K562 (cell line): ENCODE measurements around the gene PAQR8. TPM values are rescaled to one million over a fixed set of nuclear protein-coding genes. Genes with fewer than 3 reads are reported as not detected.

Experiments used
- ATAC-seq: fragments of 200-7000 bp; cut with Tn5 transposase; 3 replicates; pipeline ENCODE4 v1.9.1; 2020; ENCODE audit warnings: moderate library complexity
- BruUV-seq: library from RNA; stranded (reverse); fragments of 400-500 nt; replicated peaks from 2 replicates; lab custom pipeline; 2021; lab: Mats Ljungman, UMichigan
- CTCF ChIA-PET: fragments of 300-600 bp; formaldehyde crosslinking; extraction: SDS; loops from one replicate; lab custom pipeline; 2021; ENCODE audit warnings: low intra/inter-chr PET ratio; lab: Yijun Ruan, JAX
- POLR2A ChIA-PET: fragments of 300-600, 350-650 bp; sonication (Branson Sonifier 250); formaldehyde crosslinking; extraction: SDS; loops from one replicate; lab custom pipeline; 2021; ENCODE audit warnings: antibody characterized with exemption, inconsistent platforms; lab: Yijun Ruan, JAX
- DNase-seq, 4 experiments: peaks; one replicate each; pipeline versions ENCODE4 v3.0.0 to v3.0.0-alpha.2; 2011 to 2018; ENCODE audit warnings: low spot score in 3 of 4, mixed read lengths in 3 of 4; ENCODE audit errors: extremely low read depth in 1 of 4
- FAIRE-seq: peaks from 2 replicates; lab custom pipeline; 2011; peaks lifted over from hg19 to GRCh38; lab: Jason Lieb, UNC
- H2AFZ ChIP-seq: 2 replicates; pipeline ENCODE4 v1.6.0; 2011; ENCODE audit warnings: low read depth, low read length, control low read depth, inconsistent platforms
- H3K27ac ChIP-seq: fragments of 200-600 bp; 3 replicates; pipeline ENCODE4 v1.8.0; 2011; ENCODE audit warnings: low read depth, mild to moderate bottlenecking, control low read depth, inconsistent platforms, low read length, moderate library complexity, mixed read lengths; ENCODE audit errors: extremely low read depth
- H3K27me3 ChIP-seq, 2 experiments: fragments of 300-600 bp in 1 of 2; 2 replicates in 1 of 2; 3 replicates in 1 of 2; pipeline versions ENCODE4 v1.6.0 to v1.8.0; 2011; ENCODE audit warnings: inconsistent platforms in 2 of 2, low read length in 2 of 2, mild to moderate bottlenecking in 1 of 2, mixed read lengths in 1 of 2, moderate library complexity in 1 of 2; ENCODE audit not compliant: control insufficient read depth in 2 of 2, insufficient read depth in 2 of 2
- H3K36me3 ChIP-seq: fragments of 300-600 bp; 3 replicates; pipeline ENCODE4 v1.8.0; 2011; ENCODE audit warnings: mild to moderate bottlenecking, low read length, inconsistent platforms; ENCODE audit not compliant: control insufficient read depth, insufficient read depth
- H3K4me1 ChIP-seq, 2 experiments: fragments of 200-600 bp in 1 of 2; replicated peaks in 1 of 2; 2 replicates in 1 of 2; 3 replicates in 1 of 2; pipeline versions ENCODE4 v1.5.1 to v1.8.0; 2011; ENCODE audit warnings: inconsistent platforms in 2 of 2, low read length in 2 of 2, mild to moderate bottlenecking in 1 of 2, mixed read lengths in 1 of 2, moderate library complexity in 1 of 2; ENCODE audit not compliant: control insufficient read depth in 2 of 2, insufficient read depth in 2 of 2
- H3K4me2 ChIP-seq: 2 replicates; pipeline ENCODE4 v1.6.1; 2011; ENCODE audit warnings: low read length, control low read depth, inconsistent platforms, mixed read lengths; ENCODE audit not compliant: insufficient read depth
- H3K4me3 ChIP-seq: fragments of 200-600 bp; sonication (generic), shearing (Covaris generic); 2 replicates; pipeline ENCODE4 v1.5.1; 2016; ENCODE audit warnings: control low read depth, inconsistent platforms
- H3K79me2 ChIP-seq: fragments of 200-600 bp; 3 replicates; pipeline ENCODE4 v1.8.0; 2011; ENCODE audit warnings: low read length, inconsistent platforms; ENCODE audit not compliant: control insufficient read depth, insufficient read depth
- H3K9ac ChIP-seq, 2 experiments: 2 replicates each; pipeline versions ENCODE4 v1.6.0 to v1.6.1; 2011; ENCODE audit warnings: low read depth in 2 of 2, low read length in 2 of 2, control low read depth in 1 of 2, inconsistent platforms in 1 of 2, mild to moderate bottlenecking in 1 of 2, mixed read lengths in 1 of 2; ENCODE audit not compliant: insufficient read depth in 1 of 2
- H3K9me1 ChIP-seq: one replicate; pipeline ENCODE4 v1.6.0; 2011; ENCODE audit warnings: inconsistent platforms, mild to moderate bottlenecking, low read length, moderate library complexity; ENCODE audit not compliant: control insufficient read depth, insufficient read depth
- H3K9me3 ChIP-seq: replicated peaks from 2 replicates; pipeline ENCODE4 v1.5.1; 2011; ENCODE audit warnings: low read depth, low read length, inconsistent platforms; ENCODE audit not compliant: control insufficient read depth, insufficient read depth
- H4K20me1 ChIP-seq: replicated peaks from 2 replicates; pipeline ENCODE4 v1.6.1; 2011; ENCODE audit warnings: low read length, inconsistent platforms, mixed read lengths; ENCODE audit not compliant: control insufficient read depth, insufficient read depth
- DPF2 ChIP-seq: fragments of 450-650 bp; IDR thresholded peaks from 2 replicates; pipeline ENCODE4 v1.6.1; 2016
- FOXA3 ChIP-seq, 2 experiments: fragments of 450-650 bp in 1 of 2; sonication (generic) in 1 of 2; formaldehyde crosslinking; IDR thresholded peaks in 1 of 2; conservative IDR thresholded peaks in 1 of 2; 2 replicates each; pipeline versions ENCODE4 v1.4.0 to v1.8.0; 2020 to 2022; ENCODE audit warnings: mild to moderate bottlenecking in 2 of 2, missing genetic modification reagents in 1 of 2
- ID3 ChIP-seq, 2 experiments: fragments of 250-450 bp in 1 of 2; fragments of 450-650 bp in 1 of 2; sonication (Bioruptor Pico) in 1 of 2; IDR thresholded peaks; 2 replicates each; pipeline versions ENCODE4 v1.6.1 to v1.8.0; 2016 to 2021; ENCODE audit warnings: mild to moderate bottlenecking in 2 of 2, moderate library complexity in 2 of 2, missing compliant biosample characterization in 1 of 2, missing genetic modification characterization in 1 of 2
- MITF ChIP-seq: IDR thresholded peaks from 2 replicates; pipeline ENCODE4 v1.6.1; 2014; ENCODE audit warnings: antibody characterized with exemption
- UBTF ChIP-seq, 2 experiments: IDR thresholded peaks; 2 replicates each; pipeline ENCODE4 v1.6.1; 2012; ENCODE audit warnings: improper control_type of control experiment in 2 of 2, low read depth in 2 of 2, low read length in 2 of 2, borderline replicate concordance in 1 of 2
- ZNF23 ChIP-seq: fragments of 250-450 bp; sonication (Bioruptor Pico); IDR thresholded peaks from 2 replicates; pipeline ENCODE4 v1.4.0; 2020; ENCODE audit warnings: mild to moderate bottlenecking
- WGBS: fragments of 100-300 bp; shearing (Covaris generic); methylation state at CpG from one replicate; pipeline ENCODE4 v1.1.6; 2016; ENCODE audit warnings: low coverage, mixed read lengths; ENCODE audit not compliant: insufficient coverage; ENCODE audit errors: missing lambda C conversion rate; 5-methylcytosine and 5-hydroxymethylcytosine counted together
- in situ Hi-C: fragments of 300-500 bp; cut with MboI; formaldehyde crosslinking; loops from 4 replicates; pipeline ENCODE4 v1.15.0; 2018; ENCODE audit warnings: inconsistent platforms, mixed read lengths
- intact Hi-C: fragments of 100-400 bp; cut with micrococcal nuclease; formaldehyde crosslinking; loops from 2 replicates; pipeline ENCODE4 v1.14.2; 2022
- polyA plus RNA-seq, 8 experiments: library from polyadenylated mRNA; depleted of rRNA in 4 of 8; stranded (reverse) in 5 of 8; unstranded in 3 of 8; fragments of >200 nt; fragmentation: Nextera tagmentation in 2 of 8; fragmentation: Illumina TruSeq in 1 of 8; extraction: Ambion mirVana in 2 of 8; extraction: Trizol in 1 of 8; gene quantifications; 2 replicates each; pipeline versions ENCODE4 v1.2.1 to v1.2.3, GENCODE V29; 2011 to 2014; ENCODE audit warnings: inconsistent platforms in 1 of 8, missing spikeins in 1 of 8
- total RNA-seq, 7 experiments: library from RNA; depleted of rRNA in 6 of 7; stranded (reverse); fragments of >200 nt in 6 of 7; fragmentation: Illumina TruSeq in 2 of 7; extraction: Trizol in 2 of 7; gene quantifications; 2 replicates each; pipeline versions ENCODE4 v1.2.1 to v1.2.3, GENCODE V29; 2011 to 2021; ENCODE audit warnings: low replicate concordance in 1 of 7
- TF ChIP-seq, protein P1 (sequence below), 3 experiments: fragments of 200-800 bp in 1 of 3; fragments of 250-450 bp in 1 of 3; fragments of 450-650 bp in 1 of 3; sonication (Bioruptor Pico) in 1 of 3; sonication (Bioruptor generic) in 1 of 3; formaldehyde crosslinking in 1 of 3; IDR thresholded peaks; 2 replicates each; pipeline versions ENCODE4 v1.6.1 to v1.8.0; 2016 to 2022; ENCODE audit warnings: mild to moderate bottlenecking in 2 of 3, missing genetic modification characterization in 2 of 3, missing compliant biosample characterization in 1 of 3, moderate library complexity in 1 of 3

Gene PAQR8
- total and polyA plus RNA-seq, 9 of the 15 experiments (the other 6 are each of a cell fraction or from before 2014, with no cell fraction given) = 1.4 to 10.2 (median 3.5) TPM

DNA sequence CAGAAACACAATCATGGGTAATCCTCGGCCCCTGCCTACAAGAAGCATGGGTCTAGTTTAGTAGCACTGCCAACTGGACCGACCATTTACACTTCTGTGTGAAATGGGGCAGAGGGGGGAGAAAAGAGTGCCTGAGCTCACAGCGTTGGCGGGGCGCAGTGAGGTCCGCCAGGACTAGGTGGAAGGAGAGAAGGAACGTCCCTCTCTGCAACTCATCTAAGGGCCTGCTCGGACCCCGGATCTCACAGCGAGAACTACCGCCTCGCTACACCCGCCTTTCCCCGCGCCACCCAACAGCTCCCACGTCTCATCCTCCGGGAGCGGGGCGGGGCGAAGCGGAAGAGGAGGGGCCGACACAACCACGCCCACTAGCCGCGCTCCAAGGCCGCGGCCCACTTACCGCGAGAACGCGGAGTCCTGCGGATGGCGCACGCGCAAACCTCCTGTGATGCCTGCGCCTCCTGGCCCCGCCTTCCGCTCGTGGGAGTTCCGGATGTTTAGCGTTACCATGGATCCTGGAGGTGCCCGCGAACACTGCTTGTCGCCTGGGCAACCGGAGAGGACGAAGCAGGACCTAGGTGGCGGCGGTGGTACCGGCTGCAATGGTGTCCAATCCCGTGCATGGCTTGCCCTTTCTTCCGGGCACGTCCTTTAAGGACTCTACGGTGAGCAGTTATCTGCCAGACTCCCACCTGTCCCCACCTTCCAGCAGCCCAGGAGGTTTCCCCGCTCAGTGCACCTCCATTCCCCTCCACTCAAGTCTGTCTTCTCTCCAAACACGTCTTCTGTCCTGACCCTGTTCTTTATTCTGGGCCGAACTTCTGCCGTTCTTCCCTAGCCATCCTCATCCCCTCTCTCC is 58.1 kb downstream of the PAQR8 start, which contains the start of gene EFHC1 (continued):
- 0 out of 2 replicates have a peak, but pooled peaks have one; percentile 34 for TF ChIP-seq MITF

GRCh38 chr6:52420668-52421358 is 58.9 kb downstream of the PAQR8 start:
- no peaks in the 10 kb centered on the region for H3K27me3 ChIP-seq
- DNase-seq (peak in 3 of 4 experiments; percentile 16 to 47 (median 17)), FAIRE-seq (no peak), ATAC-seq (peak; percentile 3)
- H3K79me2 ChIP-seq = peaks cover 6% of the 10 kb centered on the region; the same call in 2 of the 3 replicates
- H3K4me1 ChIP-seq = peaks cover 24 to 28% of the 10 kb centered on the region in 2 experiments
- H3K4me3 ChIP-seq = peak overlapping the region; percentile 69
- H3K36me3 ChIP-seq = no peaks in the 10 kb centered on the region
- H4K20me1 ChIP-seq = no peaks in the 10 kb centered on the region
- no peaks in the 10 kb centered on the region for H3K9me1 ChIP-seq
- intact Hi-C loops = loop anchor here (1.0 to 5.0 kb wide), 2 partner anchors 61 to 242 kb away; no protein-coding TSS in a partner anchor
- H3K9me3 ChIP-seq = no peaks in the 10 kb centered on the region
- peak overlapping the region; percentile 77 to 90; a peak in 3 of 4 replicates for H3K9ac ChIP-seq
- BruUV-seq = TSS peak; percentile 54
- peak overlapping the region; percentile 99 for H3K4me2 ChIP-seq
- ChIA-PET CTCF (no interaction called here), POLR2A (interaction anchor here (0.7 to 1.8 kb wide), 3 partner anchors 12 to 242 kb away, joined by 3 to 6 read pairs (median 4); no protein-coding TSS in a partner anchor)
- peak overlapping the region; percentile 90 for H2AFZ ChIP-seq
- 2% methylated on average over 20 of the region's 21 CpGs for WGBS
- in situ Hi-C loops = loop anchor here (25.0 kb wide), 1 partner anchor 1066 kb away; no protein-coding TSS in a partner anchor
- peak overlapping the region; percentile 52; the same call in 2 of the 3 replicates for H3K27ac ChIP-seq
- TF ChIP-seq FOXA3 (CRISPR knock-in tag; conservative IDR thresholded peaks at IDR 0.05 in 1 of 2, IDR thresholded peaks at IDR 0.05 in 1 of 2) = no peak
- 0 out of 2 replicates have a peak, but pooled peaks have one; percentile 46 for TF ChIP-seq DPF2
- no peak for TF ChIP-seq ZNF23 (CRISPR knock-in tag)
- TF ChIP-seq UBTF (IDR thresholded peaks at IDR 0.05; ENCODE audit: borderline replicate concordance in 1 of 2, low read depth in 2 of 2, low read length in 2 of 2) = no peak
- TF ChIP-seq, protein P1, sequence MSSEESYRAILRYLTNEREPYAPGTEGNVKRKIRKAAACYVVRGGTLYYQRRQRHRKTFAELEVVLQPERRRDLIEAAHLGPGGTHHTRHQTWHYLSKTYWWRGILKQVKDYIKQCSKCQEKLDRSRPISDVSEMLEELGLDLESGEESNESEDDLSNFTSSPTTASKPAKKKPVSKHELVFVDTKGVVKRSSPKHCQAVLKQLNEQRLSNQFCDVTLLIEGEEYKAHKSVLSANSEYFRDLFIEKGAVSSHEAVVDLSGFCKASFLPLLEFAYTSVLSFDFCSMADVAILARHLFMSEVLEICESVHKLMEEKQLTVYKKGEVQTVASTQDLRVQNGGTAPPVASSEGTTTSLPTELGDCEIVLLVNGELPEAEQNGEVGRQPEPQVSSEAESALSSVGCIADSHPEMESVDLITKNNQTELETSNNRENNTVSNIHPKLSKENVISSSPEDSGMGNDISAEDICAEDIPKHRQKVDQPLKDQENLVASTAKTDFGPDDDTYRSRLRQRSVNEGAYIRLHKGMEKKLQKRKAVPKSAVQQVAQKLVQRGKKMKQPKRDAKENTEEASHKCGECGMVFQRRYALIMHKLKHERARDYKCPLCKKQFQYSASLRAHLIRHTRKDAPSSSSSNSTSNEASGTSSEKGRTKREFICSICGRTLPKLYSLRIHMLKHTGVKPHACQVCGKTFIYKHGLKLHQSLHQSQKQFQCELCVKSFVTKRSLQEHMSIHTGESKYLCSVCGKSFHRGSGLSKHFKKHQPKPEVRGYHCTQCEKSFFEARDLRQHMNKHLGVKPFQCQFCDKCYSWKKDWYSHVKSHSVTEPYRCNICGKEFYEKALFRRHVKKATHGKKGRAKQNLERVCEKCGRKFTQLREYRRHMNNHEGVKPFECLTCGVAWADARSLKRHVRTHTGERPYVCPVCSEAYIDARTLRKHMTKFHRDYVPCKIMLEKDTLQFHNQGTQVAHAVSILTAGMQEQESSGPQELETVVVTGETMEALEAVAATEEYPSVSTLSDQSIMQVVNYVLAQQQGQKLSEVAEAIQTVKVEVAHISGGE (CRISPR knock-in tag; IDR thresholded peaks at IDR 0.05) = no peak
- no peak for TF ChIP-seq ID3 (CRISPR knock-in tag; IDR thresholded peaks at IDR 0.05)
- no peak for TF ChIP-seq ID3 (tag; IDR thresholded peaks at IDR 0.05)
